HCT116 (cell line): ENCODE measurements around the gene POP7. TPM values are rescaled to one million over a fixed set of nuclear protein-coding genes. Genes with fewer than 3 reads are reported as not detected.

Experiments
- ATAC-seq: fragments of 200-7000 bp; cut with Tn5 transposase; 2 replicates; pipeline ENCODE4 v1.9.1; 2020; ENCODE audit warnings: mild to moderate bottlenecking, moderate library complexity
- BruUV-seq: library from RNA; stranded (reverse); fragments of 400-500 nt; replicated peaks from 2 replicates; lab custom pipeline; 2021; lab: Mats Ljungman, UMichigan
- CTCF ChIA-PET: fragments of 300-600 bp; sonication (Branson Sonifier 250); formaldehyde crosslinking; loops from one replicate; lab custom pipeline; 2021; ENCODE audit warnings: antibody characterized with exemption; lab: Charles Lee
- POLR2A ChIA-PET: fragments of 300-600, 350-600 bp; sonication (Branson Sonifier 250); formaldehyde crosslinking; loops from one replicate; lab custom pipeline; 2021; ENCODE audit warnings: antibody characterized with exemption; lab: Charles Lee
- RAD21 ChIA-PET, 2 experiments: fragments of 300-600 bp; sonication (Branson Sonifier 250); formaldehyde crosslinking; loops; one replicate each; lab custom pipeline; 2023; ENCODE audit warnings: low total read pairs in 2 of 2; ENCODE audit not compliant: uncharacterized antibody in 2 of 2, unreplicated experiment in 2 of 2, low non-redundant PET in 1 of 2; lab: Charles Lee
- DNase-seq: peaks from one replicate; pipeline ENCODE4 v3.0.0-alpha.2; 2010; ENCODE audit warnings: low read depth, low spot score
- H2AFZ ChIP-seq: fragments of 200-600 bp; shearing (Covaris generic), sonication (generic); 2 replicates; pipeline ENCODE4 v1.6.1; 2017; ENCODE audit warnings: low read depth, mixed run types, mixed read lengths, antibody characterized with exemption, low read length; ENCODE audit not compliant: poor library complexity, severe bottlenecking
- H3K27ac ChIP-seq: 2 replicates; pipeline ENCODE4 v1.5.1; 2012; ENCODE audit warnings: low read depth, low read length
- H3K27me3 ChIP-seq: fragments of 200-600 bp; sonication (generic); 2 replicates; pipeline ENCODE4 v1.6.1; 2016; ENCODE audit warnings: mixed run types, low read length, mixed read lengths; ENCODE audit not compliant: insufficient read depth
- H3K36me3 ChIP-seq, 2 experiments: fragments of 200-500 bp in 1 of 2; fragments of 200-600 bp in 1 of 2; sonication (Bioruptor generic) in 1 of 2; sonication (generic) in 1 of 2; 2 replicates each; pipeline versions ENCODE4 v1.5.1 to v1.6.1; 2014 to 2016; ENCODE audit warnings: low read length in 2 of 2, inconsistent platforms in 1 of 2, mixed read lengths in 1 of 2, mixed run types in 1 of 2; ENCODE audit not compliant: insufficient read depth in 2 of 2, control insufficient read depth in 1 of 2
- H3K4me1 ChIP-seq, 2 experiments: fragments of 200-600 bp in 1 of 2; sonication (generic) in 1 of 2; 2 replicates each; pipeline versions ENCODE4 v1.5.1 to v1.6.1; 2012 to 2017; ENCODE audit warnings: low read length in 2 of 2, inconsistent platforms in 1 of 2, mild to moderate bottlenecking in 1 of 2, mixed read lengths in 1 of 2, mixed run types in 1 of 2, moderate library complexity in 1 of 2; ENCODE audit not compliant: insufficient read depth in 2 of 2, control insufficient read depth in 1 of 2
- H3K4me2 ChIP-seq: fragments of 200-600 bp; sonication (generic); 2 replicates; pipeline ENCODE4 v1.6.1; 2017; ENCODE audit warnings: mixed run types, low read length, mixed read lengths
- H3K4me3 ChIP-seq, 2 experiments: fragments of 200-600 bp in 1 of 2; sonication (generic) in 1 of 2; replicated peaks in 1 of 2; 2 replicates each; pipeline ENCODE4 v1.5.1; 2011 to 2016; ENCODE audit warnings: low read length in 2 of 2, control low read depth in 1 of 2, low read depth in 1 of 2, mild to moderate bottlenecking in 1 of 2, mixed read lengths in 1 of 2, mixed run types in 1 of 2
- H3K79me2 ChIP-seq: fragments of 200-600 bp; sonication (generic); 2 replicates; pipeline ENCODE4 v1.6.1; 2017; ENCODE audit warnings: mild to moderate bottlenecking, mixed run types, low read length, moderate library complexity, mixed read lengths; ENCODE audit not compliant: insufficient read depth
- H3K9ac ChIP-seq: fragments of 200-600 bp; sonication (generic); 2 replicates; pipeline ENCODE4 v1.6.1; 2016; ENCODE audit warnings: low read length, mixed read lengths
- H3K9me2 ChIP-seq: fragments of 200-600 bp; sonication (generic), shearing (Covaris generic); 2 replicates; pipeline ENCODE4 v1.6.1; 2017; ENCODE audit warnings: mixed run types, mild to moderate bottlenecking, moderate library complexity; ENCODE audit not compliant: insufficient read depth
- H3K9me3 ChIP-seq, 2 experiments: fragments of 200-500 bp in 1 of 2; fragments of 200-600 bp in 1 of 2; sonication (Bioruptor generic) in 1 of 2; sonication (generic) in 1 of 2; 2 replicates each; pipeline ENCODE4 v1.6.1; 2014 to 2017; ENCODE audit warnings: low read length in 2 of 2, mixed read lengths in 2 of 2, inconsistent platforms in 1 of 2, low read depth in 1 of 2, mild to moderate bottlenecking in 1 of 2, mixed run types in 1 of 2, moderate library complexity in 1 of 2; ENCODE audit not compliant: control insufficient read depth in 1 of 2, insufficient read depth in 1 of 2
- H4K20me1 ChIP-seq: fragments of 200-600 bp; sonication (generic), shearing (Covaris generic); 2 replicates; pipeline ENCODE4 v1.6.1; 2017; ENCODE audit warnings: mixed run types, mild to moderate bottlenecking, moderate library complexity; ENCODE audit not compliant: insufficient read depth
- ATF3 ChIP-seq: IDR thresholded peaks from 2 replicates; pipeline ENCODE4 v1.6.1; 2012
- CBX3 ChIP-seq: IDR thresholded peaks from 2 replicates; pipeline ENCODE4 v1.6.1; 2012; ENCODE audit warnings: low read depth
- CEBPB ChIP-seq: IDR thresholded peaks from 2 replicates; pipeline ENCODE4 v1.6.1; 2012; ENCODE audit warnings: low read depth
- CTCF ChIP-seq, 3 experiments: fragments of 200-600 bp in 1 of 3; sonication (generic) in 1 of 3; IDR thresholded peaks in 2 of 3; conservative IDR thresholded peaks in 1 of 3; 2 replicates each; pipeline ENCODE4 v1.5.1; 2012 to 2017; ENCODE audit warnings: low read depth in 2 of 3, low read length in 2 of 3, antibody characterized with exemption in 1 of 3, borderline replicate concordance in 1 of 3, control low read depth in 1 of 3, mild to moderate bottlenecking in 1 of 3, mixed read lengths in 1 of 3, mixed run types in 1 of 3, moderate library complexity in 1 of 3; ENCODE audit not compliant: insufficient read depth in 1 of 3
- ELF1 ChIP-seq: IDR thresholded peaks from 2 replicates; pipeline ENCODE4 v1.6.1; 2012; ENCODE audit warnings: low read depth, borderline replicate concordance
- EZH2 ChIP-seq: fragments of 200-600 bp; sonication (generic); IDR thresholded peaks from 2 replicates; pipeline ENCODE4 v1.6.1; 2017; ENCODE audit warnings: antibody characterized with exemption, mixed run types
- EZH2phosphoT487 ChIP-seq: fragments of 200-600 bp; IDR thresholded peaks from 2 replicates; pipeline ENCODE4 v1.6.1; 2018; ENCODE audit warnings: antibody characterized with exemption, borderline replicate concordance
- FOSL1 ChIP-seq: IDR thresholded peaks from 2 replicates; pipeline ENCODE4 v1.6.1; 2012; ENCODE audit warnings: low read depth
- JUND ChIP-seq: IDR thresholded peaks from 2 replicates; pipeline ENCODE4 v1.6.1; 2012
- MAX ChIP-seq: IDR thresholded peaks from 2 replicates; pipeline ENCODE4 v1.6.1; 2012
- POLR2A ChIP-seq: IDR thresholded peaks from 2 replicates; pipeline ENCODE4 v1.7.0; 2011; ENCODE audit warnings: borderline replicate concordance; ENCODE audit not compliant: insufficient read depth, insufficient read length; ENCODE audit errors: extremely low read depth
- POLR2AphosphoS5 ChIP-seq: IDR thresholded peaks from 2 replicates; pipeline ENCODE4 v1.6.1; 2011; ENCODE audit warnings: mild to moderate bottlenecking, low read depth, low read length, moderate library complexity
- REST ChIP-seq: IDR thresholded peaks from 2 replicates; pipeline ENCODE4 v1.6.1; 2012; ENCODE audit warnings: low read depth
- SIN3A ChIP-seq: IDR thresholded peaks from 2 replicates; pipeline ENCODE4 v1.6.1; 2012; ENCODE audit warnings: low read depth
- SP1 ChIP-seq: IDR thresholded peaks from 2 replicates; pipeline ENCODE4 v1.6.1; 2012; ENCODE audit warnings: low read depth
- SRF ChIP-seq: IDR thresholded peaks from 2 replicates; pipeline ENCODE4 v1.6.1; 2012; ENCODE audit warnings: low read depth
- YY1 ChIP-seq: IDR thresholded peaks from 2 replicates; pipeline ENCODE4 v1.6.1; 2011; ENCODE audit warnings: low read length, low read depth, moderate library complexity, mild to moderate bottlenecking; ENCODE audit not compliant: insufficient replicate concordance; ENCODE audit errors: extremely low read depth
- ZBTB33 ChIP-seq: IDR thresholded peaks from 2 replicates; pipeline ENCODE4 v1.6.1; 2011; ENCODE audit warnings: mild to moderate bottlenecking, low read length, moderate library complexity; ENCODE audit not compliant: insufficient replicate concordance; ENCODE audit errors: extremely low read depth
- intact Hi-C: fragments of 100-400 bp; cut with micrococcal nuclease; formaldehyde crosslinking; loops from 2 replicates; pipeline ENCODE4 v1.10.0; 2022
- total RNA-seq: library from RNA; stranded (reverse); gene quantifications from one replicate; pipeline ENCODE4 v1.2.1, GENCODE V29; 2021; ENCODE audit not compliant: unreplicated experiment

POP7 gene
- total RNA-seq, 1 experiment from 2014 or later = 67.5 TPM

GRCh38 chr7:100691676-100692577 is 14.0 kb upstream of the POP7 start:
- ATAC-seq (peak; percentile 80), DNase-seq (no peak)
- intact Hi-C loops = loop anchor here (2.0 to 5.0 kb wide), 2 partner anchors 60 to 223 kb away; no protein-coding TSS in a partner anchor
- Histone ChIP-seq H3K79me2 (peaks cover 64% of the 10 kb centered on the region), H2AFZ (no peak overlapping the region), H4K20me1 (no peaks in the 10 kb centered on the region), H3K9me2 (no peaks in the 10 kb centered on the region), H3K9ac (peak overlapping the region; percentile 92), H3K36me3 (peaks cover 16 to 20% of the 10 kb centered on the region in 2 experiments; a peak in 3 of 4 replicates), H3K4me2 (peak overlapping the region; percentile 74), H3K27me3 (no peaks in the 10 kb centered on the region), H3K4me1 (peaks cover 18 to 33% of the 10 kb centered on the region in 2 experiments; a peak in 3 of 4 replicates), H3K4me3 (peak overlapping the region; percentile 87 to 89), H3K9me3 (no peaks in the 10 kb centered on the region), H3K27ac (peak overlapping the region; percentile 47)
- RAD21 ChIA-PET = no interaction called here
- POLR2A ChIA-PET = interaction anchor here (1.7 kb wide), 1 partner anchor 13 kb away, joined by 4 read pairs; the partner anchor contains the start of gene POP7
- BruUV-seq = TSS peak; percentile 64
- CTCF ChIA-PET = interaction anchor here (1.3 to 5.1 kb wide), 6 partner anchors 11 to 62 kb away, joined by 3 to 25 read pairs (median 6); partner anchors contain the start of gene POP7
- TF ChIP-seq FOSL1 (no peak), YY1 (peak; percentile 24), CEBPB (no peak), MAX (no peak), ZBTB33 (no peak), SIN3A (no peak), POLR2A (no peak), EZH2phosphoT487 (no peak), SRF (no peak), SP1 (no peak), CTCF (IDR thresholded peaks at IDR 0.05 in 2 of 3, conservative IDR thresholded peaks at IDR 0.05 in 1 of 3; ENCODE audit: borderline replicate concordance in 1 of 3, insufficient read depth in 1 of 3, low read depth in 2 of 3, low read length in 2 of 3) (peak; percentile 89 to 94 (median 91)), REST (no peak), CBX3 (no peak), POLR2AphosphoS5 (0 out of 2 replicates have a peak, but pooled peaks have one; percentile 24), ATF3 (no peak), EZH2 (no peak), ELF1 (no peak), JUND (no peak)
